ENCODE measurements around the gene CPT1C.

DNA sequence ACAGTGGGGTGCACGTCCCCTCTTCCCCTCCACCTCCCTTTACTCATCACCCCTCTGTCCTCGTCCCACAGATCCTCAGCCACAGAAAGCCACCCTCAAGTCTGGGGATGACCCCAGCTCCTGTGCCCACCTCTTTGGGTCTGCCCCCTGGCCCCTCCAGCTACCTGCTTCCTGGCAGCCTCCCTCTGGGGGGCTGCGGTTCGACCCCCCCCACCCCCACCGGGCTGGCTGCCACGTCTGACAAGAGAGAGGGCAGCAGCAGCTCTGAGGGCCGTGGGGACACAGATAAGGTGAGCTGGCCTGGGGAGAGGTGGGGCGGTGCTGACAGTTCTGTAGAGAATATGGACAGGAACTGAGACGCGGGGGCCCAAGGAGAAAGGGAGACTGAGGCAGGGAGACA lies 36.3 kb upstream of the CPT1C start:
- TF ChIP-seq, protein P1, sequence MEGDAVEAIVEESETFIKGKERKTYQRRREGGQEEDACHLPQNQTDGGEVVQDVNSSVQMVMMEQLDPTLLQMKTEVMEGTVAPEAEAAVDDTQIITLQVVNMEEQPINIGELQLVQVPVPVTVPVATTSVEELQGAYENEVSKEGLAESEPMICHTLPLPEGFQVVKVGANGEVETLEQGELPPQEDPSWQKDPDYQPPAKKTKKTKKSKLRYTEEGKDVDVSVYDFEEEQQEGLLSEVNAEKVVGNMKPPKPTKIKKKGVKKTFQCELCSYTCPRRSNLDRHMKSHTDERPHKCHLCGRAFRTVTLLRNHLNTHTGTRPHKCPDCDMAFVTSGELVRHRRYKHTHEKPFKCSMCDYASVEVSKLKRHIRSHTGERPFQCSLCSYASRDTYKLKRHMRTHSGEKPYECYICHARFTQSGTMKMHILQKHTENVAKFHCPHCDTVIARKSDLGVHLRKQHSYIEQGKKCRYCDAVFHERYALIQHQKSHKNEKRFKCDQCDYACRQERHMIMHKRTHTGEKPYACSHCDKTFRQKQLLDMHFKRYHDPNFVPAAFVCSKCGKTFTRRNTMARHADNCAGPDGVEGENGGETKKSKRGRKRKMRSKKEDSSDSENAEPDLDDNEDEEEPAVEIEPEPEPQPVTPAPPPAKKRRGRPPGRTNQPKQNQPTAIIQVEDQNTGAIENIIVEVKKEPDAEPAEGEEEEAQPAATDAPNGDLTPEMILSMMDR (IDR thresholded peaks at IDR 0.05), result no peak
- TF ChIP-seq POLR2A (IDR thresholded peaks at IDR 0.05), result no peak

All from body of pancreas (tissue), 4 donors.